Measurements from ENCODE around the gene SAP30BP. TPM values are rescaled to one million over a fixed set of nuclear protein-coding genes. Genes with fewer than 3 reads are reported as not detected.

SAP30BP gene
- total RNA-seq, 1 donor from 2014 or later = 47.4 TPM

DNA sequence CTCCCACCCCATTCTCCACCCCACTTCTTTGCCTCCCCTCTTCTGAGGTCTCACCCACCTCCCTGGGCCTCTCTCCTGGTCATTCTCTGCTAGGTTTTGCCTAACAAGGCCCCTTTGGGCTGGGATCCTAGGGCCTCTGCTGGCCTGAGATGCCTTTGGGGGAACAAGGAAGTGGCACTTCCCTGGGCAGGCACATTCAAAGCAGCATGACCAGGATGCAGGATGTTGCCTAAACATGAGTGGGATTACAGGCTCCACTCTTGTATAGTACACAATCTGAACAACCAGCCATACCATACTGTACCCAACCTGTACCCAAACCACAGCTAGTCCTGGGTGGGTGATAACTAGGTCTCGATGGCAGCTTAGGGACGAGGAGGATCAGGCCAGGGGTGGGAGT lies 88.9 kb downstream of the SAP30BP start:
- no peak for DNase-seq (ENCODE audit: low read depth)

DNA sequence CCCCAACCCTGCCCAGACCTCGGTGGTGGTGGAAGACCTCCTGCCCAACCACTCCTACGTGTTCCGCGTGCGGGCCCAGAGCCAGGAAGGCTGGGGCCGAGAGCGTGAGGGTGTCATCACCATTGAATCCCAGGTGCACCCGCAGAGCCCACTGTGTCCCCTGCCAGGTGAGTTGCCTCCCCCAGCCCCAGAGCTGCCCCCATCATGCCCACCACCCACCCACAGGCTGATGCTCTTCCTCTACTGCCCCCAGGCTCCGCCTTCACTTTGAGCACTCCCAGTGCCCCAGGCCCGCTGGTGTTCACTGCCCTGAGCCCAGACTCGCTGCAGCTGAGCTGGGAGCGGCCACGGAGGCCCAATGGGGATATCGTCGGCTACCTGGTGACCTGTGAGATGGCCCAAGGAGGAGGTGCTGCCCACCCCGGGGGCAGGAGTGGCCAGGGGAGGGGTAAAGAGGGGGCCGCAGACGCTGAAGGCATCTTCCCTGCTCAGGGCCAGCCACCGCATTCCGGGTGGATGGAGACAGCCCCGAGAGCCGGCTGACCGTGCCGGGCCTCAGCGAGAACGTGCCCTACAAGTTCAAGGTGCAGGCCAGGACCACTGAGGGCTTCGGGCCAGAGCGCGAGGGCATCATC lies 89.4 kb downstream of the SAP30BP start:
- DNase-seq (ENCODE audit: low read depth) = no peak

DNA sequence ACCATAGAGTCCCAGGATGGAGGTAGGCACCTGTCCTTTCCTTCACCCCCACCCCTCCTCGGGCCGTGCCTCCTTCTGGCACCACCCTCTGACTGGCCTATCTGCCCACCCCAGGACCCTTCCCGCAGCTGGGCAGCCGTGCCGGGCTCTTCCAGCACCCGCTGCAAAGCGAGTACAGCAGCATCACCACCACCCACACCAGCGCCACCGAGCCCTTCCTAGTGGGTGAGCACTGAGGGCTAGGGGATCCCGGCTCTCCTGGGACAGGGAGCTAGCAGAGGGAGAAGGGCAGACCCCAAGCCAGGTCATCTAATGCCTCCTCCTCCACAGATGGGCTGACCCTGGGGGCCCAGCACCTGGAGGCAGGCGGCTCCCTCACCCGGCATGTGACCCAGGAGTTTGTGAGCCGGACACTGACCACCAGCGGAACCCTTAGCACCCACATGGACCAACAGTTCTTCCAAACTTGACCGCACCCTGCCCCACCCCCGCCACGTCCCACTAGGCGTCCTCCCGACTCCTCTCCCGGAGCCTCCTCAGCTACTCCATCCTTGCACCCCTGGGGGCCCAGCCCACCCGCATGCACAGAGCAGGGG lies 90.0 kb downstream of the SAP30BP start:
- no peak for DNase-seq (ENCODE audit: low read depth)

Other genes starting within 250 kb of the SAP30BP start
- 73.0 and 80.0 TPM in 2 replicates for gene TMEM94, start 210.7 kb upstream of the SAP30BP start, total RNA-seq
- gene CASKIN2, start 151.8 kb upstream of the SAP30BP start, total RNA-seq = 14.4 and 16.9 TPM in 2 replicates
- 28.2 and 44.4 TPM in 2 replicates for gene TSEN54, start 150.8 kb upstream of the SAP30BP start, total RNA-seq
- 0.68 and 0.75 TPM in 2 replicates for gene LLGL2, start 141.6 kb upstream of the SAP30BP start, total RNA-seq
- 0.11 and 0.26 TPM in 2 replicates for gene MYO15B, start 79.5 kb upstream of the SAP30BP start, total RNA-seq
- 1.8 and 4.4 TPM in 2 replicates for gene SMIM5, start 33.9 kb upstream of the SAP30BP start, total RNA-seq
- 19.9 and 20.7 TPM in 2 replicates for gene RECQL5, start 184 bp upstream of the SAP30BP start, total RNA-seq
- gene ITGB4, start 54.1 kb downstream of the SAP30BP start, total RNA-seq = 0.13 TPM in 1 of 2 replicates, not detected in the other
- gene GALK1, start 97.9 kb downstream of the SAP30BP start, total RNA-seq = 18.5 and 24.0 TPM in 2 replicates
- gene UNK, start 117.5 kb downstream of the SAP30BP start, total RNA-seq = 12.7 and 23.6 TPM in 2 replicates
- 0.68 and 1.9 TPM in 2 replicates for gene UNC13D, start 177.1 kb downstream of the SAP30BP start, total RNA-seq
- 47.5 and 60.3 TPM in 2 replicates for gene WBP2, start 188.0 kb downstream of the SAP30BP start, total RNA-seq
- gene TRIM47, start 211.2 kb downstream of the SAP30BP start, total RNA-seq = 7.2 and 8.8 TPM in 2 replicates
- 22.8 and 25.3 TPM in 2 replicates for gene TRIM65, start 229.6 kb downstream of the SAP30BP start, total RNA-seq
- gene MRPL38, start 237.5 kb downstream of the SAP30BP start, total RNA-seq = 38.2 and 43.4 TPM in 2 replicates